ENCODE results near the gene SERF1A. TPM values are rescaled to one million over a fixed set of nuclear protein-coding genes. Genes with fewer than 3 reads are reported as not detected.
"Not testable (repeated sequence)": the region's sequence is repeated elsewhere in the genome, so short reads cannot be mapped to it uniquely, and the experiment has no call there.

SERF1A gene
- 10 to 100 TPM; 11.1 to 21.2 TPM for total RNA-seq

DNA sequence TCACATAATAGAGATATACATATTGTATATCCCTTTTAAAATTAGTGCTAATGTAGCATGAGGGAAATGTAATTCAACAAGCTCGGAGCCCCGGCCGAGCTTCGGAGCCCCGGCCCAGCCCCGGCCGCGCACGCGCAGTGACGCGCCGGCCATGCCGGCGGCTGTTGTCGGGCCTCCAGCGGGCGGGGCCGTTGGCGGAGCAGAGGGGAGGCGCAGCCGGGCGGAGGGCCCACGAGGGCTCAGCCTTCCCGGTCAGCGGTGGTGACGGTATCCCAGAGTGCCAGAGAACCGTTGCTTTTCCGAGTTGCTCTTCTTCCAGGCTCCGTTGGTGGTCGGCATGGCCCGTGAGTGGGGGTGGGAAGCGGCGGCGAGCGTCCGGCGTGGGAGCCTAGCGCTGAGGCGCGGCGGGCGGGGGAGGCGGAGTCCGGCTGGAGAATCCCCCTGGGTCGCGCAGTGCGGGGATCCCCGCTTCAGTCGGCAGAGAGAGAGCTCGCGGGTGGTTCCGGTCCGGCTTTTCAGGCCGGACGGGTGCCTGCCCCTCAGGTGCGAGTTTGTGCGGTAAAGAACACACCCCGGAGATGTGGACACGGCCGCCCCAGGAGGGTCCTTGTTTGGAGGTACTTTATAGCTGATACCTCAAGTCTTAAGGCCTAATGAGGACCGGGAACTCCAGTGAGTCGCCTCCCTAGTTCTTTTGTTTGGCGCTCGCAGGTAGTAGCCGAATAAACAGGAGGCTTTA is at the start of gene SERF1A:
Gene SERF1A, plus strand, starts transcription at position 137 of the 739 bp plus-strand sequence. Its CDS starts 201 bp downstream, at position 338.
- DNase-seq (ENCODE audit: low spot score); H3K4me1 ChIP-seq (replicated peaks); H3K27ac ChIP-seq; intact Hi-C loops (cut with DNase I); H3K36me3 ChIP-seq; H3K27me3 ChIP-seq (replicated peaks; ENCODE audit: insufficient read depth); H3K9me3 ChIP-seq; H3K4me3 ChIP-seq: not testable (repeated sequence)
- no CpG with 5 or more reads among the region's 66 CpGs for WGBS

- H3K27me3 ChIP-seq (replicated peaks; ENCODE audit: insufficient read depth); H3K27ac ChIP-seq; intact Hi-C loops (cut with DNase I); H3K36me3 ChIP-seq; H3K4me3 ChIP-seq; H3K9me3 ChIP-seq; H3K4me1 ChIP-seq (replicated peaks); DNase-seq (ENCODE audit: low spot score): not testable (repeated sequence)
- no CpG with 5 or more reads among the region's 2 CpGs for WGBS
Observed at GRCh38 chr5:70866778-70867177, 33.7 kb upstream of the SERF1A start.

GRCh38 chr5:70870626-70871025 is 29.8 kb upstream of the SERF1A start:
- intact Hi-C loops (cut with DNase I); H3K4me3 ChIP-seq; H3K36me3 ChIP-seq; H3K4me1 ChIP-seq (replicated peaks); H3K9me3 ChIP-seq; H3K27me3 ChIP-seq (replicated peaks; ENCODE audit: insufficient read depth); DNase-seq (ENCODE audit: low spot score); H3K27ac ChIP-seq: not testable (repeated sequence)
- no CpG with 5 or more reads among the region's 1 CpG for WGBS

DNA sequence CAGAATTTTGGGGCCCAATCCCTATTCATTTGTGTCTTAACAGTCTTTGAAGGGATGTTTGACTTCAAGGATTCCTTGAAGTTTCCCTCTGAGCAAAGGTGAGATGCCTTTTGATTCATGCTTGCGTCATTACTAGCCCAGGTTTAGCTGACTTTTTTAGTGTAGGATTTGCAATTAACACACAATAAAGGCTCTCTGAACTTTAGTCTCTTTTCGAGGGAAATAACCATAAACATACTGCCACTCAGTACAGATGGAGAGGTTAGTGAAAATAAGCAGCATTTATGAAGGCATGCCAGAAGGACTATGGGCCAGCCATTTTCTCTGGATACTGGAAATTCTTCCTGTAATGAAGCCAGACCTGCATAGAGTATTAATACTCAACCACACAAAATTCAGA is 4.4 kb upstream of the SERF1A start:
- no CpG with 5 or more reads among the region's 2 CpGs for WGBS
- DNase-seq (ENCODE audit: low spot score); H3K9me3 ChIP-seq; H3K4me3 ChIP-seq; H3K27ac ChIP-seq; H3K36me3 ChIP-seq; intact Hi-C loops (cut with DNase I); H3K4me1 ChIP-seq (replicated peaks); H3K27me3 ChIP-seq (replicated peaks; ENCODE audit: insufficient read depth): not testable (repeated sequence)

DNA sequence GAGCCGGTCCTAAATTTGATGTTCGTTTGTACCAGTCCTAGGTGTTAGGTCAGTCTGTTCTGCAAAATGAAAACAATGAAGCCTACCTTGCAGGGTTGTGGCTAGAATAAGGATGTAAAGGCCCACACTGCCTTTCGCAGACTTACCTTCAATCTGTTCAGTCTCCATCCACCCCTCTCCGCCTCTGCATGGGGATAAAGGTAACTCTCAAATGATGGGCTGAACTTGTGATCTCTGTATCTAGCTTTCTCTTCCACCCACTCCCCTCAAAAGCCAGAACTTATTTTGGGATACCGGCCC is 753 bp downstream of the SERF1A start:
- H3K36me3 ChIP-seq; H3K4me1 ChIP-seq (replicated peaks); H3K27me3 ChIP-seq (replicated peaks; ENCODE audit: insufficient read depth); H3K27ac ChIP-seq; intact Hi-C loops (cut with DNase I); DNase-seq (ENCODE audit: low spot score); H3K4me3 ChIP-seq; H3K9me3 ChIP-seq: not testable (repeated sequence)
- WGBS, result no CpG with 5 or more reads among the region's 5 CpGs

DNA sequence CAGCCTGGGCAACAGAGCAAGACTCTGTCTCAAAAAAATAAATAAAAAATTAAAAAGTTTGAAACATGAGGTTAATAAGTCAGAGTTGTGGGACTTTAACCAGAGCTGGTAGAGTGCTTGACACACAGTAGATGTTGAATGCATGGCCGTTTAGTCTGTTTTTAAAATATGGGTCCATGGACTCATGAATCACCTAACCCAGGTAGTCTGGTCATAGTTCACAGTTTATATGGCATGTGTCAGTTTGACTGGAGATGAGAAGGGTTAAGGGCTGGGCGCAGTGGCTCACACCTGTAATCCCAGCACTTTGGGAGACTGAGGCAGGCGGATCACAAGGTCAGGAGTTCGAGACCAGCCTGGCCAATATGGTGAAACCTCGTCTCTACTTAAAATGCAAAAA is 6.2 kb downstream of the SERF1A start:
- H3K27me3 ChIP-seq (replicated peaks; ENCODE audit: insufficient read depth); H3K27ac ChIP-seq; intact Hi-C loops (cut with DNase I); H3K4me3 ChIP-seq; H3K4me1 ChIP-seq (replicated peaks); H3K9me3 ChIP-seq; H3K36me3 ChIP-seq; DNase-seq (ENCODE audit: low spot score): not testable (repeated sequence)
- WGBS, result no CpG with 5 or more reads among the region's 5 CpGs

DNA sequence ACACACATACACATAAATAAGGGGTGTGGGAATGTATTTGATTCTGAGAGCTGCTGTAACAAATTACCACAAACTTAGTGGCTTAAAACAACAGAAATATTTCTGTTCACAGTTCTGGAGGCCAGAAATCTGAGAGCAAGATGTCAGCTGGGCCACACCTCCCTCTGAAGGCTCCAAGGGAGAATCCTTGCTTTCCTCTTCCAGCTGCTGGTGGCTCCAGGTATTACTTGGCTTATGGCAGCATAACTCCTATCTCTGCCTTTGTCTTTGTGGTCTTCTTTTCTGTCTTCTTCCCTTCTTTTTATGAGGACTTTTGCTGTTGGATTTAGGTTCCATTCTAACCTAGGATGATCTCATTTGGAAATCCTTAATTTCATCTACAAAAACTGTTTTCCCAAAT is 16.4 kb downstream of the SERF1A start:
- intact Hi-C loops (cut with DNase I); H3K27me3 ChIP-seq (replicated peaks; ENCODE audit: insufficient read depth); DNase-seq (ENCODE audit: low spot score); H3K4me3 ChIP-seq; H3K9me3 ChIP-seq; H3K36me3 ChIP-seq; H3K4me1 ChIP-seq (replicated peaks); H3K27ac ChIP-seq: not testable (repeated sequence)

GRCh38 chr5:70925211-70925562 is 24.7 kb downstream of the SERF1A start:
- H3K4me3 ChIP-seq; intact Hi-C loops (cut with DNase I); H3K4me1 ChIP-seq (replicated peaks); H3K27me3 ChIP-seq (replicated peaks; ENCODE audit: insufficient read depth); H3K27ac ChIP-seq; H3K36me3 ChIP-seq; H3K9me3 ChIP-seq; DNase-seq (ENCODE audit: low spot score): not testable (repeated sequence)
- no CpG with 5 or more reads among the region's 16 CpGs for WGBS

GRCh38 chr5:70931709-70932368 is 31.4 kb downstream of the SERF1A start:
- DNase-seq (ENCODE audit: low spot score); H3K4me1 ChIP-seq (replicated peaks); intact Hi-C loops (cut with DNase I); H3K36me3 ChIP-seq; H3K27me3 ChIP-seq (replicated peaks; ENCODE audit: insufficient read depth); H3K9me3 ChIP-seq; H3K4me3 ChIP-seq; H3K27ac ChIP-seq: not testable (repeated sequence)
- no CpG with 5 or more reads among the region's 6 CpGs for WGBS

- H3K4me1 ChIP-seq (replicated peaks); H3K36me3 ChIP-seq; DNase-seq (ENCODE audit: low spot score); H3K27me3 ChIP-seq (replicated peaks; ENCODE audit: insufficient read depth); intact Hi-C loops (cut with DNase I); H3K27ac ChIP-seq; H3K9me3 ChIP-seq; H3K4me3 ChIP-seq: not testable (repeated sequence)
- WGBS, result no CpG with 5 or more reads among the region's 1 CpG
Observed at GRCh38 chr5:70932560-70932959, 32.1 kb downstream of the SERF1A start.

- H3K4me3 ChIP-seq; H3K27ac ChIP-seq; intact Hi-C loops (cut with DNase I); H3K36me3 ChIP-seq; H3K27me3 ChIP-seq (replicated peaks; ENCODE audit: insufficient read depth); H3K9me3 ChIP-seq; H3K4me1 ChIP-seq (replicated peaks); DNase-seq (ENCODE audit: low spot score): not testable (repeated sequence)
- WGBS, result no CpG with 5 or more reads among the region's 10 CpGs
Observed at GRCh38 chr5:70953068-70953467, 52.6 kb downstream of the SERF1A start.
